Measurements from ENCODE around the gene KIF18B. TPM values are rescaled to one million over a fixed set of nuclear protein-coding genes. Genes with fewer than 3 reads are reported as not detected.

Gene KIF18B
- total and polyA plus RNA-seq, 2 donors from 2014 or later, result 0.44 TPM; not detected in 1

DNA sequence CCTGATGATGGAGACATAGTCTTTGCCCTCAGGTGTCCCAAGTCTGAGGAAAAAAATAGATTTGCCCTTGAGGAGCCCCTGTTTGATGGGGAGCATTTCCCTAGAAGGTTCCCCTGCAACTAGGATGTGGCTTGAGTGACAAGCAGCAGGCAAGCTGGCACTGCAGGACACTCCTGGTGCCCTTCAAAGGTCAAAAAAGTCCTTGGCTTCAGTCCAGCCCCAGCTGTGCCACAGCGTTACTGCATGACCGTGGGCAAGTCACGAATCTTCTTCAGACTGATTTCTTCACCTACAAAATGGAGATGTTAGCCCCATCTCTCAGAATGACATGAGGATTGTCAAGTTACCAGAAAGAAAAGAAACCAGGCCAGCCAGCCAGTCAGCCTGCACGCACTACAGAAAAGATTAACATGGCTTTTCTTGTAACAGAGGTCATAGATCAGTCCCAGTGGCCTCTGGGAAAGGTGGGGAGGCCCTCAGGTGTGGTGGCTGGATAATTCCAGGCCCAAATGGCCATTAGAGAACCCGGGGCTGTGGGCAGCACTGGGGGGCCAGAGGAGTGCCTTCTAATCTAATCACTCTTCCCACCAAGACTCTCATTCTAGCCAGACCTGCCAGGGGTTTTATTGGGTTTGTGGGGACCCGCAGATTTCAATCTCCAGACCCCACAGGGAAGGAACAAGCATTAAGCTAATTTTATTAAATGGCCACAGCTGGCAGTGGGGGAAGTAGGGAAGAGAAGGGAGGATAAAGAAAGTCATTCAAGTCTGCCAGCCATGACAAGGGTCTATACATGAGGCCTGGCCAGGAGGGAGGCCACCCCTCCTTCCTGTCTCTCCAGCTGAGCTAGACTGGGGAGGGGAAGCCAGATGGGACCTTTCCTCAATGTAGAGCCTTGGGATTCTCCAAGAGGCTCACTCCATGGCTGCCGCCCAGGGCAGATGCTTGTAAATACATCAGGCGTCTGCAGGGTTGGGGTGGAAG, 9.7 kb upstream of the KIF18B start:
- TF ChIP-seq, protein P1, sequence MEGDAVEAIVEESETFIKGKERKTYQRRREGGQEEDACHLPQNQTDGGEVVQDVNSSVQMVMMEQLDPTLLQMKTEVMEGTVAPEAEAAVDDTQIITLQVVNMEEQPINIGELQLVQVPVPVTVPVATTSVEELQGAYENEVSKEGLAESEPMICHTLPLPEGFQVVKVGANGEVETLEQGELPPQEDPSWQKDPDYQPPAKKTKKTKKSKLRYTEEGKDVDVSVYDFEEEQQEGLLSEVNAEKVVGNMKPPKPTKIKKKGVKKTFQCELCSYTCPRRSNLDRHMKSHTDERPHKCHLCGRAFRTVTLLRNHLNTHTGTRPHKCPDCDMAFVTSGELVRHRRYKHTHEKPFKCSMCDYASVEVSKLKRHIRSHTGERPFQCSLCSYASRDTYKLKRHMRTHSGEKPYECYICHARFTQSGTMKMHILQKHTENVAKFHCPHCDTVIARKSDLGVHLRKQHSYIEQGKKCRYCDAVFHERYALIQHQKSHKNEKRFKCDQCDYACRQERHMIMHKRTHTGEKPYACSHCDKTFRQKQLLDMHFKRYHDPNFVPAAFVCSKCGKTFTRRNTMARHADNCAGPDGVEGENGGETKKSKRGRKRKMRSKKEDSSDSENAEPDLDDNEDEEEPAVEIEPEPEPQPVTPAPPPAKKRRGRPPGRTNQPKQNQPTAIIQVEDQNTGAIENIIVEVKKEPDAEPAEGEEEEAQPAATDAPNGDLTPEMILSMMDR (IDR thresholded peaks at IDR 0.05; ENCODE audit: borderline replicate concordance, extremely low read depth, insufficient read depth), result no peak
- no peak overlapping the region for H3K27ac ChIP-seq (ENCODE audit: low read depth in 2 of 2, low read length in 2 of 2)
- no peaks in the 10 kb centered on the region for H3K27me3 ChIP-seq (ENCODE audit: control insufficient read depth, insufficient read depth, low read length)

DNA sequence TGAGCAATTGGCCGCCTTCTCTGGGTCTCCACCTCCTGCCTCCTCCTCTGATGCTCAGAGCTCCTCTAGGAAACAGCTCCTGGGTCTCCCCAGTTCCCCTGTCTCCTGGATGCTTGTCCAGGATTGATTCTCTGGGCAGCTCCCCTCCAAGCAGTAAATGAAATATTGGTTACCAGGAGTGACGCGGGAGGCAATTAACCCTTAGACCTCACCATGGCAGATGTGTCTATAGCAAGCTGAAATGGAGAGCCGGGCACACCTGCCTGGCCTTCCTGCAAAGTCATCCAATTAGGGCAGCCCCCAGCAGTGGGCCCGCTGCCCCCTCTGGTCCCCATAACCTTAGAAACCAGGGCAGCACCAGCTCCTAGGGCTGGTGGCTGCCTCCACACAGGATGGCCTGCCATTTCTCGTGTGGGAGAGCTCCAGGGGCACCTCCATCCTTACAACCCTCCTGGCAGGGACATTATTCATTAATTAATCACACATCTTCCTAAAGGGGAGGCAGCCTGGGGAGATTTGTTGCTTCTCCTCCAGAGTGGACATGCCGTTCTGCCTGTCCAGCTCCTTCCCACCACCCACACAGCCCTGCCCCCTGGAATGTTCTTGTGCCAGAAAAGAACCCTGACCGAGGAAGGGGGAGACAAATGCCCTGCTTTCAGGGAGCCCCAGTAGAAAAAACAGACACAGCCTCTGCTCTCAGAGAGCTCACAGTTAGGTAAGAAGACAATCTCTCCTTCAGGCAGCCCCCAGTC, 8.3 kb upstream of the KIF18B start:
- peak; percentile 16 to 80 (median 73) for DNase-seq

More for the DNA sequence above, 9.7 kb upstream of the KIF18B start:
- peak in 1 of 5 donors; percentile 2 for DNase-seq
- H3K4me3 ChIP-seq (ENCODE audit: low read length in 3 of 3), result no peak overlapping the region
- no peaks in the 10 kb centered on the region for H3K4me1 ChIP-seq (ENCODE audit: control insufficient read depth in 2 of 3, insufficient read depth in 2 of 3, low read depth in 1 of 3, low read length in 3 of 3)
- FAIRE-seq, result no peak
- no peaks in the 10 kb centered on the region for H3K9me3 ChIP-seq (ENCODE audit: control insufficient read depth in 2 of 3, insufficient read depth in 1 of 3, low read length in 3 of 3)
- intact Hi-C loops (cut with DNase I), result no loop called here
- H3K9ac ChIP-seq (ENCODE audit: low read length in 3 of 3), result no peak overlapping the region
- no peaks in the 10 kb centered on the region for H3K36me3 ChIP-seq (ENCODE audit: control insufficient read depth in 2 of 3, insufficient read depth in 3 of 3, low read length in 3 of 3)

DNA sequence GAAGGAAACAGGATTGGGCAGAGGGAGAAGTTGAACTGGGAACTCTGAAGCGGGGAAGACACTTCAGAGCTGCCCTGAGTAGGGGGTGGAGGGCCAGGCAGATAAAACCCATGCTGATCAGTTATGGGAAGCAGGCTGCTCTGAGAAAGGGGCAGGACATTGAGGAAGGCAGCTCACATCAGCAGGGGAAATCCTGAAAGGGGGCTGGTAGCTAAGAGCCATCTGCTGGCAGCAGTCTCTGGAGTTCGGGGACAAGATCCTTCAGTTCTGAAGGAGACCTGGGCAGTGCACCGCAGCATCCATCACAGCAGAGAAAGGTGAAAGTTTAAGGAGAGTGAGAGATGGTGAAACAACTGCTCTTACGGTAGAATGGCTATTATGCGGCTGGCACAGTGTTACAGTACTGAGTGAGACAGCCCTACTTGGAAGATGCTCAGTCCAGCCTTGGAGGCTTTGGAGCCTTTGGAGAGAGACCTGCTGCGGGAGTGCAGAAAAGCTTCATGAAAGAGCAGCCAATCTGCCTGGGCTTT, 5.4 kb upstream of the KIF18B start:
- H3K27me3 ChIP-seq (ENCODE audit: control insufficient read depth, insufficient read depth, low read length), result no peaks in the 10 kb centered on the region
- H3K27ac ChIP-seq (ENCODE audit: low read depth in 2 of 2, low read length in 2 of 2), result no peak overlapping the region
- H3K4me3 ChIP-seq (ENCODE audit: low read length in 3 of 3), result no peak overlapping the region
- intact Hi-C loops (cut with DNase I), result no loop called here
- peak in 1 of 5 donors; percentile 11 for DNase-seq
- peaks cover 0 to 3% (median 0%) of the 10 kb centered on the region in 3 donors for H3K4me1 ChIP-seq (ENCODE audit: control insufficient read depth in 2 of 3, insufficient read depth in 2 of 3, low read depth in 1 of 3, low read length in 3 of 3)
- TF ChIP-seq, protein P1 (IDR thresholded peaks at IDR 0.05; ENCODE audit: borderline replicate concordance, extremely low read depth, insufficient read depth), result no peak
- no peaks in the 10 kb centered on the region for H3K9me3 ChIP-seq (ENCODE audit: control insufficient read depth in 2 of 3, insufficient read depth in 1 of 3, low read length in 3 of 3)
- no peak overlapping the region for H3K9ac ChIP-seq (ENCODE audit: low read length in 3 of 3)
- H3K36me3 ChIP-seq (ENCODE audit: control insufficient read depth in 2 of 3, insufficient read depth in 3 of 3, low read length in 3 of 3), result no peaks in the 10 kb centered on the region
- FAIRE-seq, result no peak

More for the DNA sequence above, 8.3 kb upstream of the KIF18B start:
- Histone ChIP-seq H3K9ac (ENCODE audit: low read length in 3 of 3) (no peak overlapping the region), H3K27ac (ENCODE audit: low read depth in 2 of 2, low read length in 2 of 2) (no peak overlapping the region), H3K9me3 (ENCODE audit: control insufficient read depth in 2 of 3, insufficient read depth in 1 of 3, low read length in 3 of 3) (no peaks in the 10 kb centered on the region), H3K27me3 (ENCODE audit: control insufficient read depth, insufficient read depth, low read length) (no peaks in the 10 kb centered on the region), H3K4me3 (ENCODE audit: low read length in 3 of 3) (no peak overlapping the region), H3K36me3 (ENCODE audit: control insufficient read depth in 2 of 3, insufficient read depth in 3 of 3, low read length in 3 of 3) (no peaks in the 10 kb centered on the region), H3K4me1 (ENCODE audit: control insufficient read depth in 2 of 3, insufficient read depth in 2 of 3, low read depth in 1 of 3, low read length in 3 of 3) (no peaks in the 10 kb centered on the region)
- TF ChIP-seq, protein P1 (IDR thresholded peaks at IDR 0.05; ENCODE audit: borderline replicate concordance, extremely low read depth, insufficient read depth), result no peak
- intact Hi-C loops (cut with DNase I), result no loop called here
- no peak for FAIRE-seq
